ENCODE data around the gene CADM2.
"Not testable (repeated sequence)": the region's sequence is repeated elsewhere in the genome, so short reads cannot be mapped to it uniquely, and the experiment has no call there.

Gene CADM2

DNA sequence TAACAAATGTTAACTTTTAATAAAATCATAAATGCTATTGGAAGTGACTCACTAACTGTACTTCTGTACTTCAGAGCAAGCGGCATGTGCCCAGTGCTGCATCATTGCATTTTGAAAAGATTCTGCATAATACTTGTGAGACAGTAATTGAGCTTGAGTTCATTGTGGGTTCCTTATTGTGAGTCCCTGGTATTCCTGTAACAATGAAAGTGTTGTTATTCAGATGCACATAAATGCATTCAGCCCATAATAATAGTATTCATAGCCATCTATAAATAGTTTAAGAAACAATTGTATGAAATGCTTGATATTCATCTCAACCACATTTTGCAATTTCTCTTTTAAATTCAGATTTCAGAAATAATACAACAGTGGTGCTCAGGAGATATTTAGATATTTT lies 976.4 kb downstream of the CADM2 start:
- DNase-seq (ENCODE audit: low read depth in 2 of 2) = no peak

DNA sequence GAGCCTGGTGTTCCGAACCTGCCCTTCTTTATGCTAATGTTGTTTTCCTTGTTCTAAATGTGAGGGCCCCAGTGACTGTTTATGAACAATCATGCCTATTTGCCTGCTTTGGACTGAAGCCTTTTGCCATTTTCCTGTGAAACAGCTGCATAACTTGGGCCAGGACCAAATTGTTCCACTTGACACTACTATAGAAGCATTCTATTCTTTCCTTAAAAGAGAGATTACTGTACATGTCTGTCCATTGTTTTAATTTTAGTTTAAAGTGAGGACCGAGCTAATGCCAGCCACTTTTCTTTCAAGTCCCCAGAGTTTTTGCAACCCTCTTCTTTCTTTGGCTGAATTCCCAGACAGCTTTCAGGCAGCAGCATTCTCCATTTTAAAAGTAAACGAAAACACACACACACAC lies 980.3 kb downstream of the CADM2 start:
- DNase-seq (ENCODE audit: low read depth in 2 of 2) = no peak

DNA sequence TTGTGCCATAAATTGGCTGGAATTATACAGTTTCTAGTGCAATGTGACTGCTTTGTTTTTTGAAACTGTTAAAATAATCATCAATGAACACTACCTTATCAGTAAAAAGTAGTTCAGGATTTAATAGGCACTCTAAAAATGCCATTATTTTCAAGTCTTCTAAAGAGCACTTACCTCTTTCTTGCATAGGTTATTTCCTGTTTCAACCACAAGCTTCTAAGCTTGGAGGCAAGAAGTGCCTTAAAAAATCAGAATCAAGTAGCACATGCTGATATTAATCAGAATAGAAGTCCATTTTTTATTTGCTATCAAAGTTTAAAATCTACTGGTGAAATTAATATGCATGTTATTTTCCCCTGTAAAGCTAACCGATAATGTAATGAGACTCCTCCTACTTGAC lies 991.6 kb downstream of the CADM2 start:
- DNase-seq (ENCODE audit: low read depth in 2 of 2) = no peak

DNA sequence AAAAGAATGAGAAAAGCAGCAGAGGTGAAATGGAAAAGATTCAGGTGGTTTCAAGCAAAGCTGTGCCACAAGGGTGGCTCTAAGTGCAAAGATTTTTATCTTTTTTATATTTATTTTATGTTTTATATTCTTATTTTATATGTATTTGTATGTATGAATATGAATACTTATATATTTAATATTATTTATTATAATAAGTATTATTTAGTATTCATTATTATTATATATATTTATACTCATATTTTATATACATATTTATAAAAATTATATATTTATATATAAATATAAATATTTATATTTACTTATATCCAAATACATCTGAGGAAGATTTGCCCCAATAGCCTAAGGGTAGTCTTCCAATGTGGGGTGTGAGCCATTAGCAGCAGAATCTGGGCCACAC lies 1002.0 kb downstream of the CADM2 start:
- no peak for DNase-seq (ENCODE audit: low read depth in 2 of 2)

DNA sequence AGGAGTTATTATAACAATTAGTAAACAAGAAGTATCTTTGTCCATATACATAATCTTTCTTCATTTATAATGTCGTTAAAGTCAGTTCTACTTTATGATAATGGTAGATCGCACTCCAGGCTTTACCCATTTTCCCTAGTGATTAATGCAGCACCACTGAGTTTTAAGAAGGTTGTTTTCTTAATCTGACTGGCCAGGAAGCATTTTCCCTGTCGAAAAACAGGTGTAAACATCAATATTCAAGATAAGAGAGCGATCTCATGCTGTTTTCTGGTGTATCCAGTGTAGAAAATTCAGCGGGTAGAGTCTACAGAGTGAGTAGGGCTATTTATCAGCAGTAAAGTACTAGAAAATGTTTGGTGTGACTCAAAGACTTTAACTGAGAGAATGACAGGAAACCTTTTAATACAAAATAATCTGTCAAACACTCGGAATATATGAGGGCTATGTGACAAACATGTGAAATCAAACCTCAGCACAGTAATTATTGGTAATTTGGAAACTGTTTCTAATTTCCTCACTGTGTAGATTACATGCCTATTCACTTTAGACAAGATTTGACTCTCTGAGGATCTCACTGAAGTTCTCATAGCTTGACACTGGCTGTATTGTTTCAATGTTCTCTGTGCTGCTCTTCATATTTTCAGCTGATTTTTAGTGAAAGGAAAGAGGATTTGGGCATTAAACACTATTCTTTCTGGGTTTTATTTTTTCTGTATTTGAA lies 1019.0 kb downstream of the CADM2 start:
- DNase-seq (ENCODE audit: low read depth in 2 of 2) = no peak

DNA sequence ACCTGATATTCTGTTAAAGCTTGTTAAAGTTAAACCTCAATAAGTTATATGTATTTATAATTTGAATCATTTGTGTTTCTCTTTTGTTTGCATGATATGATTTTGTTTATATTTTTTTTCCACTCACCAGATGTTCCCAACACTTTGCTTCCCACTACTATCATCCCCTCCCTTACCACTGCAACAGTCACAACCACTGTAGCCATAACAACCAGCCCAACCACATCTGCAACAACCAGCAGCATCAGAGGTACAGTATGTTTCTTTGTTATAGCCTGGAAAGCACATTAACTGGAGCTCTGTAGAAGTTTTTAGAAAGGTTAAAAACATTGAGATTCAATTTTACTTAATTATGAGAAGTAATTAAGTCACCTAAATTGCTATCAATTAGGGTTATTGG lies 1020.2 kb downstream of the CADM2 start:
- no peak for DNase-seq (ENCODE audit: low read depth in 2 of 2)

DNA sequence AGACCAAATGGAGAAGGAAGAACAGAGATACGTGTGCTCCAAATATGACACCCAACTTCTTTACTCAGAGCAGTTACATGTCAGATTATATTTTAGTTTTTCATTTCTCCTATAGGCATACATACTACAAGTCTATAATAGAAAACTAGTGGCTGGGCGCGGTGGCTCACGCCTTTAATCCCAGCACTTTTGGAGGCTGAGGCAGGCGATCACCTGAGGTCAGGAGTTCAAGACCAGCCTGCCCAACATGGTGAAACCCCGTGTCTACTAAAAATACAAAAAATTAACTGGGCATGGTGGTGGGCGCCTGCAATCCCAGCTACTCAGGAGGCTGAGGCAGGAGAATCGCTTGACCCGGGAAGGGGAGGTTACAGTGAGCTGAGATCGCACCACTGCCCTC lies 1030.8 kb downstream of the CADM2 start:
- DNase-seq (ENCODE audit: low read depth in 2 of 2) = not testable (repeated sequence)

DNA sequence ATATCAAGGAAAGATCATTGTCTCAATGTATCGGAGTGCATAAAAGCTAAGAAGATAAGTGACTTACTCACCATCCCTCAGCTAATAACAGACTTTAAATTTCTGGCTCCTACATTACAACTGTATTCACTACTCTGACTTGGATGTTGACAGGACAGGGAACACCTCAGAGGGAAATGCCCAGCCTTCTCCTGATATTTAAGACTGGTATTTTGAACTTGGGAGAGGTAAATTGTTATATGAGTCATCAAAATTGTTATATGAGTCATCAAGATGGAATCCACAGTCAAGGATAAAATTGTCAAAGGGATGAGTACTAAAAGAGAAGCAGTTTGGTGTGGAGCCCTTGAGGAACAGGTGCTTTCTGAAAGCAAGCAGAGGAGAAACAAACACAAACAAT lies 1070.8 kb downstream of the CADM2 start:
- DNase-seq (ENCODE audit: low read depth in 2 of 2) = no peak

DNA sequence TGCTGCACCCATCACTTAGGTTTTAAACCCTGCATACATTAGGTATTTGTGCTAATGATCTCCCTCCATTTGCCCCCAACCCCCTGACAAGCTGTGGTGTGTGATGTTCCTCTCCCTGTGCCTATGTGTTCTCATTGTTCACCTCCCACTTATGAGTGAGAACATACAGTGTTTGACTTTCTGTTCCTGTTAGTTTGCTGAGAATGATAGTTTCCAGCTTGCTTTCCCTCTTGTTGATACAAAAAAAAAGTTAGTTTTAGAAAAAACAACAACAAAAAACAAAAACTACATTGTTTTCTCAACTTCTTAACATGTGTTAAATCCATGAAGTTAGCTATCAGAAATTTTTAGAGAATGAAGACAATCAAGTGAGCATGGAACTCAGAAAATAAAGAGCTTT lies 1079.1 kb downstream of the CADM2 start:
- no peak for DNase-seq (ENCODE audit: low read depth in 2 of 2)

DNA sequence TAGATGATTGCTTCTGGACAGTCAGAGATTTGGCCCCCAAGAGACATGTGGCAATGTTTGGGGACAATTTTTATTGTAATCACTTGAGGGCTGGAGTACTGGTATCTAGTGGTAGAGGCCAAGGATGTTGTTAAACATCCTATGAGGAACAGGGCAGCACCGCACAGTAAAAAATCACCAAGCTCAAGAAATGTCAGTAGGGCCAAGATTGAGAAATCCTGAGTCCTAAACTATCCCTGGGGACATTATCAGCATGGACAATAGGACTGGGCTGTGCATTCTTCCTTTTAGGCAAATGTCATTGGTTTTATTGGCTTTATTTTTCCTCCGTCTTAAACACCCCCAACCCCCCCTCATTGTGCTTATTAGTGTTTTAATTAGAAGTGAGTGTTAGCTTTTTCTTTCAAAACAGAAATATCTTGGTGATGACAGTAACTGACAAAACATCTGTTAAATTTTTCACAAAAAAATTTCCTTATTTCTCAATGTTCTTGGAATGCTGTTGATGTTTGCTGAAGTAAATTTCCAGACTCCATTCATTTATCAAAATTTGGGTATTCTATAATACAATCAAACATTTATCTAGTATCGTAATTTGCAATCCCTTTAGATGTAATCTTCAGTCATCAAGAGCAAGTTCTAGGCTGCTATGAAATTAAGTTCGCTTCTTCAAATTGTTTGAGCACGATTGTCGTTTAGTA lies 1087.8 kb downstream of the CADM2 start:
- no peak for DNase-seq (ENCODE audit: low read depth in 2 of 2)

DNA sequence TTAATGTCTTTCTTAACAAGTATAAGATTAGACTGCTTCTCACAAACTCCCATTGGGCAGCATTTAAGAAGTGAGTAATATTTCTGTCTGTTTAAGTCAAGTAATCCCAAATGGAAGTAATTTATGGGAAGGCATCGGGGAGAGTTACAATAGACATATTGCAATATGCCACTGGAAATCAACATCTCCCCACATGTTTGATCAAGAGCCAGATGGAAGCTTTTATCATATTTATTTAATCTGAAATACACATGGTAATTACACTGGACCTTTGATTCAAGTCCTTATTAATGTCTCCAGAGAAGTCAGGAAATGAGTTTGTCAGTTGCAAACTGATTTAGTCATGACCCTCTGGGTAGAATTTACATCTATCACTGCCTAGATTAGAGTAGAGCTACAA lies 1088.4 kb downstream of the CADM2 start:
- DNase-seq (ENCODE audit: low read depth in 2 of 2) = no peak

DNA sequence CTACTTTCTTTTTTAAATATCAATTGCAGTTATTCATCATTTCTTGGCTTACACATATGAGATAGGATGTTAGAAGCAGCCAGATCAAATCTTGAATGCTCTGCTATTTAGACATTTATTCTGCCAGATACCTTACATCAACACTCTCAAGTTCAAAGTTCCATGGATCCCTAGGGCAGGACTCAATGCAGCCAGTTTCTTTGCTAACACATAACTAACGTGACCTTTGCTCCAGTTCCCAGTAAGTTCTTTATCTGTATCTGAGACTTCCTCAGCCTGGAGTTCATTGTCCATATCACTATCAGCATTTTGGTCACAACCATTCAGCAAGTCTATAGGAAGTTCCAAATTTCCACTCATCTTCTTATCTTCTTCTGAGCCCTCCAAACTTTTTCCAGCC lies 1092.3 kb downstream of the CADM2 start:
- no peak for DNase-seq (ENCODE audit: low read depth in 2 of 2)

DNA sequence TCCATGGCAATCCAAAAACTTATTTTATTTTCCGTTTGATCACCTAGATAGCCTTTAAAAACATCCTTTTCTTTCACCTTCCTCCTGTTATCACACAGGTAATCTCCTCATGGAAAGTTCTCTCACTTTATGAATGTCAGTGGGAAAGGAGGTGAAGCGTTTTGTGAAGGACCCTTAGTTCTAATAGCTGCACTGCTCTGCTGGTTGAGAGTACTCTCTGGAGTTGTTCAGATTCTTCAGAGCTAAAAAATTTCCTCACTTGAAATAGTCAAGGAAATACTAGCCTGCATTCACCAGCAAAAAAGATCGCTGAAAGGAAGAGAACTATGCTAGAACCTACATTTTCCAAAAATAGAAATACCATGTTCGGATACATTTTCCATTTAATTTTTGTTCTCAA lies 1097.2 kb downstream of the CADM2 start:
- no peak for DNase-seq (ENCODE audit: low read depth in 2 of 2)

DNA sequence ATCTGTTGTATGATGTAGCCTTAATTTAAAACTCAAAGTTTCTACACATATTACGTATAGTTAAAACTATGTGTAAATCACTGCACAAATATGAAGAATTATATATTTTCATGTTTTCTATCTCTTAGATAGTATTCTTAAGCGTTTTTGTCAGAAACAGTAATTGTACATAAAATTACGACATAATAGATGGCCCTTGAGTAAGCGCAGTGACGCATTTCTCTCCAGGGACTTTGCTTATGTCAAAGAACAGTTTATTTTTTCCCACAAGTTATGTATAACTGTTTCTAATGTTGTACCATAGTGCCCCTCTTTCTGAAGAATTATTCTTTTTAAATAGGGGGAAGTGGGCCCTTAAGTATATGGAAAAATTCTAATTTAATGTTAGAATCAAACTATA lies 1098.2 kb downstream of the CADM2 start:
- no peak for DNase-seq (ENCODE audit: low read depth in 2 of 2)

DNA sequence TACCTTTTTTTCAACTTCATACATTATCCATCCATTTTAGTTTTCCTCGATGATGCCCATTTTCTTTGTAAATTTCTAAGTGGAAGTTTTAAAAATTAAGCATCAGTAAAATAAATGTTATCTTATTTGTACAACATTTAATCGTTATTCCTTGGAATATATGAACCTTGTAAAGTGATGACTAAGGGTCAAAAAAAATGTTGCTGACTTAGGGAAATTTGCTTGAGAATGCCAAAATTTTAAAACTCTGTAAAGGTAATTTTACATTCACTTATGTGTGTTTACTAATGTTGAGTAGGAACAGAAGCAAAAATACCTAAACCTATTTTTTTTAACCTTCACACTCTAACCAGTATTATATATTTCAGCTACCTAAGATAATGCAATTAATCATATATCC lies 1115.0 kb downstream of the CADM2 start:
- no peak for DNase-seq (ENCODE audit: low read depth in 2 of 2)

DNA sequence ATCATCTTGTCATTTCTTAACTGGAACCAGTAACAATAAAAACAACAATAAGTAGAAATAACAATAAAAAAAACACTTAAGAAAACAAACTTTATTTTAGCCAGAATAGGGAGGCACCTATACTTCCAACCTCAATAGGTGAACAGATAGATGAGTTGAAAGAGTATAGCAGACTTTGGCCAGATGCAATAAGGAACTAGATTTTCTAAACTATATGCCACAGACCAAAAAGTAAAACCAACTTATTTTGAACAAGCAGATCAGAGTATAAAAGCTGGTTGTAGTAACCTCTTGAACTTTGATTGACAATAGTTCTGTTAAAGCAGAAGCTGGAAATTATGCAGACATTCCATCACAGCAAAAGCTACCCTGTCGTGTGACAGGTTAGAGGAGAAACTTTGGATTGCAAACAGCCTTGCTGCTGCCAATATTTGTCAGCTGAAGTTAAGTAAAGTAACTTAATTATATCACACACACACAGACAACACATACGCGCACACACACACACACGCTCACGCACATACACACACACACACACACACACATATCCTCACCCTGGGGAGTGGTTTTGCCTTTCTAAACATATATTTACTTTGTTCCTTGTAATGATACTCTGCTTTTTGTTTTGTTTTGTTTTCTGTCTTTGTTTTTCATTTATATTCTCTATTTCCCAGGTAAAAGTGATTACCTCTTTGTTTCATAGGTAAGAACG lies 1128.5 kb downstream of the CADM2 start:
- no peak for DNase-seq (ENCODE audit: low read depth in 2 of 2)

DNA sequence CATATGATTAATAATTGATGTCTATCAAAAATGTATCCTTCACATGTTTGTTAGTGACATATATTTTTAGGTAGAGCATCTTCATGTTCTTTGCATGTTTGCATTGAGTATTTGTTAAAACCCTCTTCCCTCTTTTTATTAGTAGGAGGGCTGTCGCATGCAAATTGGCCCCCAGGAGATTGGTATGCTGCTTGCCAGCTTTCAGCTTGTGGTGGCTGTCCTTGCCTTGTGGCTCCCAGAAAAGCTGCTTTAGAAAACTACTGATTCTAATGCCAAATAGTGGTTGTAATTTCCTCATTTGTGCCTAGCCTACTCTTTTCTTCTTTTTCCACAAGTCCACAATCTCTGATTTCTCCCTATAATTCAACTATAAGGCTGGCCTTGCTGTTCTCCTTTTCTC lies 1145.4 kb downstream of the CADM2 start:
- DNase-seq (ENCODE audit: low read depth in 2 of 2) = no peak

DNA sequence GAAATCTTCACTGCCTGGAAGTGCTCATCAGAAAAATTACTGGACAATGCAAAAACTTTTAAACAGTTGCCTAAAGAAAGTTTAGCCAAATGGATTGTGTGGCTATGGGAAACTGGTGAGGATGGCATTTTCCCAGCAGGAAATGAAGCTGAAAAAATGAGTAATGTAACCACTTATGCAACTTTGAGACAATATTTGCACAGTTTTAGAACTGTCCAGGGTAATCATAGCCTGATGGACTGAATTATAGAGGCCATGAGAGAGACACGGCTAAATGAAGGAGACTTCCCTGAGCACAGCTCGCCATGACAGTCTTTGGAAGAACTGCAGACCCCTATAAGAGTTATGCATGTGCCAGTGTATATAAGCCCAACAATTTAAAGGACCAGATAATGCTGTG lies 1150.6 kb downstream of the CADM2 start:
- no peak for DNase-seq (ENCODE audit: low read depth in 2 of 2)

Measured in stimulated activated CD8-positive, alpha-beta memory T cell treated with anti-CD3 and anti-CD28 coated beads, Interleukin-15, amount 100 ng/mL, for 4 hours (primary cell).